ENCODE data around the gene CDPF1.

The CDPF1 gene

GRCh38 chr22:46256358-46256958 is 6.4 kb upstream of the CDPF1 start:
- DNase-seq (ENCODE audit: low read depth) = no peak

GRCh38 chr22:46251816-46252380 is 1.8 kb upstream of the CDPF1 start:
- DNase-seq (ENCODE audit: low read depth) = no peak

- DNase-seq (ENCODE audit: low read depth) = no peak
These were observed 1.2 kb upstream of the CDPF1 start for GRCh38 chr22:46251266-46251665.

- no peak for DNase-seq (ENCODE audit: low read depth)
These were observed 661 bp upstream of the CDPF1 start for GRCh38 chr22:46250783-46251125.

- DNase-seq (ENCODE audit: low read depth) = no peak
These were observed 2.6 kb downstream of the CDPF1 start for GRCh38 chr22:46247443-46247975.

- no peak for DNase-seq (ENCODE audit: low read depth)
These were observed 3.9 kb downstream of the CDPF1 start for GRCh38 chr22:46246178-46246577.

GRCh38 chr22:46245511-46245910 is 4.6 kb downstream of the CDPF1 start:
- DNase-seq (ENCODE audit: low read depth) = no peak

GRCh38 chr22:46244771-46245170 is 5.3 kb downstream of the CDPF1 start:
- DNase-seq (ENCODE audit: low read depth) = no peak

- DNase-seq (ENCODE audit: low read depth) = no peak
These were observed 8.0 kb downstream of the CDPF1 start for GRCh38 chr22:46242076-46242475.

GRCh38 chr22:46241396-46242007 is 8.6 kb downstream of the CDPF1 start:
- DNase-seq (ENCODE audit: low read depth) = no peak

GRCh38 chr22:46240907-46241306 is 9.2 kb downstream of the CDPF1 start:
- DNase-seq (ENCODE audit: low read depth) = no peak

GRCh38 chr22:46240506-46240905 is 9.6 kb downstream of the CDPF1 start:
- DNase-seq (ENCODE audit: low read depth) = no peak

- DNase-seq (ENCODE audit: low read depth) = no peak
These were observed 10.0 kb downstream of the CDPF1 start for GRCh38 chr22:46240073-46240472.

GRCh38 chr22:46239261-46240048 is 10.6 kb downstream of the CDPF1 start:
- no peak for DNase-seq (ENCODE audit: low read depth)

GRCh38 chr22:46238541-46238940 is 11.6 kb downstream of the CDPF1 start:
- no peak for DNase-seq (ENCODE audit: low read depth)

GRCh38 chr22:46237453-46238124 is 12.5 kb downstream of the CDPF1 start:
- no peak for DNase-seq (ENCODE audit: low read depth)

- DNase-seq (ENCODE audit: low read depth) = no peak
These were observed 15.1 kb downstream of the CDPF1 start for GRCh38 chr22:46234969-46235368.

- peak; percentile 43 for DNase-seq (ENCODE audit: low read depth)
These were observed 16.9 kb downstream of the CDPF1 start for GRCh38 chr22:46233231-46233630.

GRCh38 chr22:46230262-46230901 is 19.7 kb downstream of the CDPF1 start:
- no peak for DNase-seq (ENCODE audit: low read depth)

GRCh38 chr22:46229701-46230100 is 20.4 kb downstream of the CDPF1 start:
- no peak for DNase-seq (ENCODE audit: low read depth)

GRCh38 chr22:46226577-46226976 is 23.5 kb downstream of the CDPF1 start:
- DNase-seq (ENCODE audit: low read depth) = no peak

- DNase-seq (ENCODE audit: low read depth) = no peak
These were observed 24.5 kb downstream of the CDPF1 start for GRCh38 chr22:46225631-46226030.
